HFFc6 (cell line): ENCODE data around the gene COL25A1. TPM values are rescaled to one million over a fixed set of nuclear protein-coding genes. Genes with fewer than 3 reads are reported as not detected.

Source experiments
- DNase-seq: peaks from one replicate; pipeline ENCODE4 v3.0.0-alpha.2; 2018
- H3K27ac Mint-ChIP-seq: 2 replicates; pipeline ENCODE4 v1.8.0; 2020; ENCODE audit warnings: mild to moderate bottlenecking, mixed read lengths
- H3K27me3 Mint-ChIP-seq: 2 replicates; pipeline ENCODE4 v1.8.0; 2021; ENCODE audit warnings: mild to moderate bottlenecking, moderate library complexity, mixed read lengths; ENCODE audit not compliant: insufficient read depth
- H3K36me3 Mint-ChIP-seq: 2 replicates; pipeline ENCODE4 v1.8.0; 2021; ENCODE audit warnings: low read depth, mixed read lengths
- H3K4me1 Mint-ChIP-seq: 2 replicates; pipeline ENCODE4 v1.8.0; 2020; ENCODE audit warnings: low read depth, mixed read lengths
- H3K4me3 Mint-ChIP-seq: 2 replicates; pipeline ENCODE4 v1.8.0; 2020; ENCODE audit warnings: mild to moderate bottlenecking, moderate library complexity, mixed read lengths
- H3K9me3 Mint-ChIP-seq: 2 replicates; pipeline ENCODE4 v1.8.0; 2020; ENCODE audit warnings: mild to moderate bottlenecking, mixed read lengths
- total RNA-seq, 6 experiments: library from RNA; stranded (reverse); fragmentation: NEBNext Ultra II Directional; extraction: Animal tissue kit (Norgen Biotek cat#: 25700); gene quantifications; 2 replicates in 1 of 6; 3 replicates in 5 of 6; pipeline ENCODE4 v1.2.3, GENCODE V29; 2021
- TF ChIP-seq, protein P1 (sequence below): fragments of 200-600 bp; sonication (generic); IDR thresholded peaks from 2 replicates; pipeline ENCODE4 v1.5.0; 2021; ENCODE audit warnings: antibody characterized with exemption, mild to moderate bottlenecking

COL25A1 gene
- total RNA-seq, 6 experiments from 2014 or later: not detected

- Mint-ChIP-seq H3K9me3 (no peaks in the 10 kb centered on the region), H3K27ac (no peak overlapping the region), H3K4me3 (no peak overlapping the region), H3K36me3 (no peaks in the 10 kb centered on the region), H3K27me3 (peaks cover 5% of the 10 kb centered on the region), H3K4me1 (no peaks in the 10 kb centered on the region)
- TF ChIP-seq, protein P1, sequence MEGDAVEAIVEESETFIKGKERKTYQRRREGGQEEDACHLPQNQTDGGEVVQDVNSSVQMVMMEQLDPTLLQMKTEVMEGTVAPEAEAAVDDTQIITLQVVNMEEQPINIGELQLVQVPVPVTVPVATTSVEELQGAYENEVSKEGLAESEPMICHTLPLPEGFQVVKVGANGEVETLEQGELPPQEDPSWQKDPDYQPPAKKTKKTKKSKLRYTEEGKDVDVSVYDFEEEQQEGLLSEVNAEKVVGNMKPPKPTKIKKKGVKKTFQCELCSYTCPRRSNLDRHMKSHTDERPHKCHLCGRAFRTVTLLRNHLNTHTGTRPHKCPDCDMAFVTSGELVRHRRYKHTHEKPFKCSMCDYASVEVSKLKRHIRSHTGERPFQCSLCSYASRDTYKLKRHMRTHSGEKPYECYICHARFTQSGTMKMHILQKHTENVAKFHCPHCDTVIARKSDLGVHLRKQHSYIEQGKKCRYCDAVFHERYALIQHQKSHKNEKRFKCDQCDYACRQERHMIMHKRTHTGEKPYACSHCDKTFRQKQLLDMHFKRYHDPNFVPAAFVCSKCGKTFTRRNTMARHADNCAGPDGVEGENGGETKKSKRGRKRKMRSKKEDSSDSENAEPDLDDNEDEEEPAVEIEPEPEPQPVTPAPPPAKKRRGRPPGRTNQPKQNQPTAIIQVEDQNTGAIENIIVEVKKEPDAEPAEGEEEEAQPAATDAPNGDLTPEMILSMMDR: no peak
- no peak for DNase-seq
Measured at GRCh38 chr4:108777388-108777787, 525.1 kb downstream of the COL25A1 start.

- peaks cover 6% of the 10 kb centered on the region for H3K27me3 Mint-ChIP-seq
- H3K36me3 Mint-ChIP-seq: no peaks in the 10 kb centered on the region
- no peak for DNase-seq
- no peaks in the 10 kb centered on the region for H3K9me3 Mint-ChIP-seq
- TF ChIP-seq, protein P1: no peak
- no peaks in the 10 kb centered on the region for H3K4me1 Mint-ChIP-seq
- H3K27ac Mint-ChIP-seq: no peak overlapping the region
- no peak overlapping the region for H3K4me3 Mint-ChIP-seq
Measured at GRCh38 chr4:108775921-108776320, 526.5 kb downstream of the COL25A1 start.

DNA sequence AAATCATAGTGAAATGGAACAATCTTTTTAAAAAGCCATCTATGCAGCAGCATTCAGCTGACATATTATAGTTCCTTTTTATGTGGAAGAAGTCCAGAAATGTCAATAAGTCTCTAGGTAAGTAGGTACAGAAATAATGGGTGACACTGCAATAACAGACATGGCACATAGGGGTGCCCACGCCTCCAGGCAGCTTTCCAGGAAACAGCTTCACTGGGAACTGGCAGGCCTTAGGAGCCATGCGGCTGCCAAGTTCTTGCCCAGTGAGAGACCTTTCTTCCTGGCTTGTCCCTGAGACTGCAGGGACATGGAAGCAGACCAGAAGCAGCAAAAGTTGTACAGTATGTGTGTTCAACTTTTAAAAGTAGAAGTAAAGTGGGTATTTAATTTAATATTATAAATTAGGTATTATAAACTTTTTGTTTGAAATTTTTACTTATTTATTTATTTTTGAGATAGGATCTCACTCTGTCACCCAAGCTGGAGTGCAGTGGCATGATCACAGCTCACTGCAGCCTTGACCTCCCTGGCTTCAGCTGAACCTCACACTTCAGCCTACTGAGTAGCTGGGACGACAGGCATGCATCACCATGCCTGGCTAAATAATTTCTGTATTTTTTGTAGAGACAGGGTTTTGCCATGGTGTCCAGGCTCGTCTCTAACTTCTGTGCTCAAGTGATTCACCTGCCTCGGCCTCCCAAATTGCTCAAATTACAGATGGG, 527.5 kb downstream of the COL25A1 start:
- Mint-ChIP-seq H3K4me1 (no peaks in the 10 kb centered on the region), H3K27ac (no peak overlapping the region), H3K27me3 (peaks cover 6% of the 10 kb centered on the region), H3K4me3 (no peak overlapping the region), H3K9me3 (no peaks in the 10 kb centered on the region), H3K36me3 (no peaks in the 10 kb centered on the region)
- TF ChIP-seq, protein P1: no peak
- DNase-seq: no peak

- no peak for DNase-seq
- Mint-ChIP-seq H3K9me3 (no peaks in the 10 kb centered on the region), H3K27ac (no peak overlapping the region), H3K4me1 (no peaks in the 10 kb centered on the region), H3K4me3 (no peak overlapping the region), H3K27me3 (peaks cover 3% of the 10 kb centered on the region), H3K36me3 (no peaks in the 10 kb centered on the region)
- TF ChIP-seq, protein P1: no peak
Measured at GRCh38 chr4:108772402-108772801, 530.1 kb downstream of the COL25A1 start.

- Mint-ChIP-seq H3K4me1 (peaks cover 7% of the 10 kb centered on the region), H3K27ac (no peak overlapping the region), H3K36me3 (no peaks in the 10 kb centered on the region), H3K4me3 (no peak overlapping the region), H3K9me3 (no peaks in the 10 kb centered on the region), H3K27me3 (peaks cover 14% of the 10 kb centered on the region)
- TF ChIP-seq, protein P1: no peak
- DNase-seq: no peak
Measured at GRCh38 chr4:108766058-108766457, 536.4 kb downstream of the COL25A1 start.
